Measurements from ENCODE around the gene NLRC5.

DNA sequence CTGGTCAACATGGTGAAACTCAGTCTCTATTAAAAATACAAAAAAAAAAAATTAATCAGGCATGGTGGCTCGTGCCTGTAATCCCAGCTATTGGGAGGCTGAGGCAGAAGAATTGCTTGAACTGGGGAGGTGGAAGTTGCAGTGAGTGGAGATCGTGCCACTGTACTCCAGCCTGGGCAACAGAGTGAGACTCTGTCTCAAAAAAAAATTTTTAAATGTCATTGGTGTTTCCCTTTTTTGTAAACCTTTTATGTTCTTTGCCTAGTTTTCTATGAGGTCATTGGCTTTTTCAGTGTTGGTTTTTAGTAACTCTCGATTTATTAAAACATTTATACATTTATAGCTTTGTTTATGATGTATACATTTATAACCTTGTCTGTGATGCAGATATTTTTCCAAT, 18.2 kb downstream of the NLRC5 start:
- TF ChIP-seq, protein P1, sequence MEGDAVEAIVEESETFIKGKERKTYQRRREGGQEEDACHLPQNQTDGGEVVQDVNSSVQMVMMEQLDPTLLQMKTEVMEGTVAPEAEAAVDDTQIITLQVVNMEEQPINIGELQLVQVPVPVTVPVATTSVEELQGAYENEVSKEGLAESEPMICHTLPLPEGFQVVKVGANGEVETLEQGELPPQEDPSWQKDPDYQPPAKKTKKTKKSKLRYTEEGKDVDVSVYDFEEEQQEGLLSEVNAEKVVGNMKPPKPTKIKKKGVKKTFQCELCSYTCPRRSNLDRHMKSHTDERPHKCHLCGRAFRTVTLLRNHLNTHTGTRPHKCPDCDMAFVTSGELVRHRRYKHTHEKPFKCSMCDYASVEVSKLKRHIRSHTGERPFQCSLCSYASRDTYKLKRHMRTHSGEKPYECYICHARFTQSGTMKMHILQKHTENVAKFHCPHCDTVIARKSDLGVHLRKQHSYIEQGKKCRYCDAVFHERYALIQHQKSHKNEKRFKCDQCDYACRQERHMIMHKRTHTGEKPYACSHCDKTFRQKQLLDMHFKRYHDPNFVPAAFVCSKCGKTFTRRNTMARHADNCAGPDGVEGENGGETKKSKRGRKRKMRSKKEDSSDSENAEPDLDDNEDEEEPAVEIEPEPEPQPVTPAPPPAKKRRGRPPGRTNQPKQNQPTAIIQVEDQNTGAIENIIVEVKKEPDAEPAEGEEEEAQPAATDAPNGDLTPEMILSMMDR (conservative IDR thresholded peaks at IDR 0.05; ENCODE audit: low read depth, low read length) = no peak
- no peak for TF ChIP-seq EZH2 (IDR thresholded peaks at IDR 0.05; ENCODE audit: low read length, unreplicated experiment)
- no peak for TF ChIP-seq EZH2phosphoT487 (IDR thresholded peaks at IDR 0.05; ENCODE audit: borderline replicate concordance, low read length)
